ENCODE measurements around the gene HOXA4.

The HOXA4 gene

GRCh38 chr7:27170426-27171324, 40.1 kb upstream of the HOXA4 start:
- in situ Hi-C loops (cut with HindIII; ENCODE audit: low sequenced_read_pairs): loop anchor here (25.0 kb wide), 1 partner anchor 1283 kb away; no protein-coding TSS in a partner anchor

- in situ Hi-C loops (cut with HindIII; ENCODE audit: low sequenced_read_pairs): loop anchor here (10.0 to 25.0 kb wide), 2 partner anchors 1095 to 1283 kb away; no protein-coding TSS in a partner anchor
Measured at GRCh38 chr7:27169658-27170425, 39.3 kb upstream of the HOXA4 start.

GRCh38 chr7:27168265-27168947, 37.8 kb upstream of the HOXA4 start:
- in situ Hi-C loops (cut with HindIII; ENCODE audit: low sequenced_read_pairs): loop anchor here (10.0 to 25.0 kb wide), 2 partner anchors 1094 to 1281 kb away; no protein-coding TSS in a partner anchor

GRCh38 chr7:27167916-27168264, 37.3 kb upstream of the HOXA4 start:
- in situ Hi-C loops (cut with HindIII; ENCODE audit: low sequenced_read_pairs): loop anchor here (10.0 to 25.0 kb wide), 2 partner anchors 1093 to 1281 kb away; no protein-coding TSS in a partner anchor

GRCh38 chr7:27166531-27167505, 36.3 kb upstream of the HOXA4 start:
- in situ Hi-C loops (cut with HindIII; ENCODE audit: low sequenced_read_pairs): loop anchor here (10.0 to 25.0 kb wide), 2 partner anchors 1092 to 1280 kb away; no protein-coding TSS in a partner anchor

- in situ Hi-C loops (cut with HindIII; ENCODE audit: low sequenced_read_pairs): loop anchor here (10.0 to 25.0 kb wide), 2 partner anchors 1091 to 1279 kb away; no protein-coding TSS in a partner anchor
Measured at GRCh38 chr7:27165996-27166530, 35.5 kb upstream of the HOXA4 start.

- in situ Hi-C loops (cut with HindIII; ENCODE audit: low sequenced_read_pairs): loop anchor here (10.0 to 25.0 kb wide), 2 partner anchors 1091 to 1278 kb away; no protein-coding TSS in a partner anchor
Measured at GRCh38 chr7:27165089-27165995, 34.8 kb upstream of the HOXA4 start, which contains the start of gene HOXA9. HOXA9 (minus strand) TSS chr7:27165537; CDS start chr7:27165457, 80 bp downstream.

- in situ Hi-C loops (cut with HindIII; ENCODE audit: low sequenced_read_pairs): loop anchor here (5.0 to 25.0 kb wide), 4 partner anchors 37 to 1277 kb away; no protein-coding TSS in a partner anchor
Measured at GRCh38 chr7:27164367-27165088, 34.0 kb upstream of the HOXA4 start.

- in situ Hi-C loops (cut with HindIII; ENCODE audit: low sequenced_read_pairs): loop anchor here (5.0 to 25.0 kb wide), 4 partner anchors 37 to 1277 kb away; no protein-coding TSS in a partner anchor
Measured at GRCh38 chr7:27164045-27164366, 33.4 kb upstream of the HOXA4 start.

GRCh38 chr7:27163288-27164044, 32.9 kb upstream of the HOXA4 start:
- in situ Hi-C loops (cut with HindIII; ENCODE audit: low sequenced_read_pairs): loop anchor here (5.0 to 25.0 kb wide), 4 partner anchors 36 to 1276 kb away; no protein-coding TSS in a partner anchor

GRCh38 chr7:27162561-27163287, 32.2 kb upstream of the HOXA4 start:
- in situ Hi-C loops (cut with HindIII; ENCODE audit: low sequenced_read_pairs): loop anchor here (5.0 to 25.0 kb wide), 4 partner anchors 35 to 1275 kb away; no protein-coding TSS in a partner anchor

- in situ Hi-C loops (cut with HindIII; ENCODE audit: low sequenced_read_pairs): loop anchor here (5.0 to 25.0 kb wide), 4 partner anchors 35 to 1275 kb away; no protein-coding TSS in a partner anchor
Measured at GRCh38 chr7:27161721-27162560, 31.4 kb upstream of the HOXA4 start.

- in situ Hi-C loops (cut with HindIII; ENCODE audit: low sequenced_read_pairs): loop anchor here (5.0 to 25.0 kb wide), 4 partner anchors 34 to 1274 kb away; no protein-coding TSS in a partner anchor
Measured at GRCh38 chr7:27161214-27161720, 30.7 kb upstream of the HOXA4 start.

- in situ Hi-C loops (cut with HindIII; ENCODE audit: low sequenced_read_pairs): loop anchor here (5.0 to 25.0 kb wide), 4 partner anchors 33 to 1273 kb away; no protein-coding TSS in a partner anchor
Measured at GRCh38 chr7:27160546-27161213, 30.1 kb upstream of the HOXA4 start.
